CD4-positive, alpha-beta T cell treated with Interleukin-15 for 4 hours (primary cell): ENCODE results near the gene TRIM49D2.
"Not testable (repeated sequence)": the region's sequence is repeated elsewhere in the genome, so short reads cannot be mapped to it uniquely, and the experiment has no call there.

Experiments
- DNase-seq: peaks from one replicate; pipeline ENCODE4 v3.0.0-alpha.2; 2020; ENCODE audit warnings: low spot score

TRIM49D2 gene, protein sequence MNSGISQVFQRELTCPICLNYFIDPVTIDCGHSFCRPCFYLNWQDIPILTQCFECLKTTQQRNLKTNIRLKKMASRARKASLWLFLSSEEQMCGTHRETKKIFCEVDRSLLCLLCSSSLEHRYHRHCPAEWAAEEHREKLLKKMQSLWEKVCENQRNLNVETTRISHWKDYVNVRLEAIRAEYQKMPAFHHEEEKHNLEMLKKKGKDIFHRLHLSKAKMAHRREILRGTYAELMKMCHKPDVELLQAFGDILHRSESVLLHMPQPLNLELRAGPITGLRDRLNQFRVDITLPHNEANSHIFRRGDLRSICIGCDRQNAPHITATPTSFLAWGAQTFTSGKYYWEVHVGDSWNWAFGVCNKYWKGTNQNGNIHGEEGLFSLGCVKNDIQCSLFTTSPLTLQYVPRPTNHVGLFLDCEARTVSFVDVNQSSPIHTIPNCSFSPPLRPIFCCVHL

GRCh38 chr11:89923764-89924163, at the start of gene TRIM49D2:
Gene TRIM49D2 (plus strand): TSS chr11:89924064. CDS start chr11:89926762, 2,698 bp downstream.
- DNase-seq, result not testable (repeated sequence)

DNA sequence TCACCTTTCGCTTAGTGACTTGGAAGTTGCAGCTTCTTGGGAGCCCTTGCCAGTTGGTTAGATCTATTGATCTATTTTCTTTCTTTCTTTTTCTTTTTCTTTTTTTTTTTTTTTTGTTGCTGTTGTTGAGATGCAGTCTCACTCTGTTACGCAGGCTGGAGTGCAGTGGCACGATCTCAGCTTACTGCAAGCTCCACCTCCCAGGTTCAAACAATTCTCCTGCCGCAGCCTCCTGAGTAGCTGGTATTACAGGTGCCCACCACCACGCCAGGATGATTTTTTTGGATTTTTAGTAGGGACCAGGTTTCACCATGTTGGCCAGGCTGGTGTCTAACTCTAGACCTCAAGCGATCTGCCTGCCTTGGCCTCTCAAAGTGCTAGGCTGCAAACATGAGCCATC, 46.4 kb upstream of the TRIM49D2 start:
- not testable (repeated sequence) for DNase-seq

GRCh38 chr11:89893245-89893644, 30.6 kb upstream of the TRIM49D2 start:
- DNase-seq, result not testable (repeated sequence)

DNA sequence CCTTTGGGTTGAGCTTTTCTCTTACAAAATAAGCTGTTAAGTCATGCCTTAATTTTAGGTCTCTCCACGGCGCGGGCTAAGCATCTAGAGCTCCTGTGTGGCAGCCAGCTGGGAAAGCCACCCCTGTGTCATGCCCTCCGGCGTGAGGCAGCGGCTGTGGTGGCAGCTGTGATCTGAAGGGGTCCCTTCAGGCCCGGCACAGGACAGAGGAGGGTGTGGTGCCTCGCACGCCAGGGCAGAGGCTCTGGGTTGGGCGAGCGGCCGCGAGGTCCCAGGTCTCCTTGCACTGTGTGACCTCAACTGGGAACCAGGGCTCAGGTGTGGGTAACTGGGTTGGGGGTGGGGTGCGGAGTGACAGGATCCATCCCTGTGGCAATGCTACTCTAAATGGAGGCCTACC, 23.1 kb upstream of the TRIM49D2 start:
- DNase-seq, result not testable (repeated sequence)

DNA sequence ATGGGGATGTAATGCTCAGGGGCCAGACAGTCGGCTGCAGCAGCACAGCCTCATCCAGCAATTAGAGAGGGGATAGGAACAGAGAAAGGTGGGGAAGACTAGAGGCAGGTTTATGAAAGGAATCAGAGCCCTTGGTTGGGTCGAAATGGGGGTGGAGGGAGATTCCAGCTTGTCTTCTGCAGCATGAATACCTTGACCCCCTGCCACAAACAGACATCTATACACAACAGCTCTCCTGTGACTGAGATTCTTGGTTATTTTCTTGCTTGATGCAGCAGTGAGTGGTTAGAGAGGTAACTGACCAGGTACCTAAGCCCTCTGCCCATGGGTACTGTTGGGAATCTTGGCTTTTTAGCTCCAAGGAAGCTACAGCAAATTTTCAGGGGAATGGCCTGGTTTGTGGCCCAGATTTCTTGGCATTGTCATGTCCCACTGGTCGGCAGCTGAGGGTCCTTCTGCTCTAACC, 1.6 kb upstream of the TRIM49D2 start, which contains the start of gene TRIM49D1:
TSS of gene TRIM49D1 (minus strand) at position 51 of the 466 bp plus-strand sequence. CDS start 4,535 bp downstream, outside the sequence.
- no peak for DNase-seq

DNA sequence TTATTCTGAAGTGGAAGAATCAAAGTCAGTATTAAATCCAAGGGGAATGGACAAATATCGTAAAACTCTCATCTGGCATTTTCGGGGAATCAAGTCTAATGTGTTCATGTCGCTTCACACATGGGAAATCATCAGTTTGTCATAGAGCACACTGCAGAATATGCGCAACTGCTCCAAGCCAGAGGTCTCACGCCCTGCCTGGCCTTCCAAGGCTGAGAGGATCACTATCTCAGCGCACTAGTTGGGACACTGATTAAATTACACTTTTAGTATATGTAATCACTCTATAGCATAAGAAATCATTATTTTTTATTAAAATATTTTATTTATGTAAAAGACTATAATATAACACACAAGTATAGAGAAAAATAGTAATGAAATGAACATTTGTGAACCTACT, 37.0 kb downstream of the TRIM49D2 start:
- DNase-seq, result not testable (repeated sequence)

DNA sequence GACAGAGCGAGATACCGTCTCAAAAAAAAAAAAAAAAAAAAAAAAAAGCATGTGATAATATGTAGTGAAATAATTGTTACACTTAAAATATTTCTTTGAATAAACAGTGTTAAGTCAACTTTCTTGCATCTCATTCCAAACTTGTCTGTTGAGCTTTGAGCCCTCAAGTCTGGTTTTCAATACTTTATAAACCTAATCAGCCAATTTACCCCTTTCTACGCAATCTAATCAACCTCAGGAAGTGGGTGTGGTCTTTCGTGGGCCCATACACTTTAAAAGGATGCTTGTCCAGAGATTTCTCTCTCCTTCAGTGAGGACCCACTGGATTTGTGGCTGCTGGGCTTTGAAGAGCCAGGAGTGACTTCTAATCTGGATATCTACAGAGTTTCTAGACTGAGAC, 41.9 kb downstream of the TRIM49D2 start, which contains the start of gene TRIM64:
TSS of gene TRIM64 (plus strand) at position 301 of the 400 bp plus-strand sequence. CDS start 2,467 bp downstream, outside the sequence.
- DNase-seq, result not testable (repeated sequence)
